Effector CD4-positive, alpha-beta T cell (primary cell): ENCODE results near the gene CFHR3. TPM values are rescaled to one million over a fixed set of nuclear protein-coding genes. Genes with fewer than 3 reads are reported as not detected.
"Not testable (repeated sequence)": the region's sequence is repeated elsewhere in the genome, so short reads cannot be mapped to it uniquely, and the experiment has no call there.

ENCODE experiments used
- DNase-seq: peaks from one replicate; pipeline ENCODE4 v3.0.0-alpha.2; 2020
- total RNA-seq: gene quantifications from one replicate; lab custom pipeline; 2026; lab: John Stamatoyannopoulos, UW

The CFHR3 gene
- not detected for total RNA-seq

DNA sequence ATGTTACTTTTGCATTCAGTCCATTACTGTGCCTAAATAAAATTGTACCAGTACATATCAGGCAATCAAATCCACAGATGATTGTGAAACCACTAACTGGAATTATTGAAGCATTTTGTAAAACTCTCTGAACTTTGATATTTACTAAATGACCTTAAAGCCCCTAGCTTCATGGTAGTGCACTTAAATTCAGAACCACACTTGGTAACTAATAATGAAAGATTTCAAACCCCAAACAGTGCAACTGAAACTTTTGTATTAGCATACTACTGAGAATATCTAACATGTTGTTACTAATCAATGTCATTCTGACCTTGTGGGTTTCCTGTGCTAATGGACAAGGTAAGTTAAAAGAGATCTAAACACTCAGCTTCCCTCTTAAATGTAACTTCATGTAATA, at the start of gene CFHR3:
Gene CFHR3 (plus strand): TSS at position 238 of the 400 bp plus-strand sequence. CDS start 47 bp downstream, at position 285.
- DNase-seq = no peak

DNA sequence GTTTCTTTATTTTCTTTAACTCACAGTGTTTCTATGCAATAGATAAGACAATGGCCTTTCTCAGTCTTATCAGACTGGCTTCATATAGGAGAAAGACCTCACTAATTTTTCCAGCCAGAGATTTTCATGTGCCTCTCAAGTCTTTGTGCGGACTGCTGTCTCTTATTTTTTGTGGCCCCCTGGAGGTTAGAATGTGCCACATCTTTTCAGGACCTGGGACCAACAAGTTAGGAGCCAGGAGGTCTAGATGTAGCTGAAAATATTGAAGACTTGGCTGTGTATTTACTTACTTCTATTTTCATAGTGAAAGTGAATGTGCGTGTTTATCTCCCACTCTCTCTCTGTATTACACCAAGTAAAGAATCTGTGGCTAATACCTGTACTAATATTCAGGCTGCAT, 42.1 kb upstream of the CFHR3 start:
- DNase-seq = no peak

DNA sequence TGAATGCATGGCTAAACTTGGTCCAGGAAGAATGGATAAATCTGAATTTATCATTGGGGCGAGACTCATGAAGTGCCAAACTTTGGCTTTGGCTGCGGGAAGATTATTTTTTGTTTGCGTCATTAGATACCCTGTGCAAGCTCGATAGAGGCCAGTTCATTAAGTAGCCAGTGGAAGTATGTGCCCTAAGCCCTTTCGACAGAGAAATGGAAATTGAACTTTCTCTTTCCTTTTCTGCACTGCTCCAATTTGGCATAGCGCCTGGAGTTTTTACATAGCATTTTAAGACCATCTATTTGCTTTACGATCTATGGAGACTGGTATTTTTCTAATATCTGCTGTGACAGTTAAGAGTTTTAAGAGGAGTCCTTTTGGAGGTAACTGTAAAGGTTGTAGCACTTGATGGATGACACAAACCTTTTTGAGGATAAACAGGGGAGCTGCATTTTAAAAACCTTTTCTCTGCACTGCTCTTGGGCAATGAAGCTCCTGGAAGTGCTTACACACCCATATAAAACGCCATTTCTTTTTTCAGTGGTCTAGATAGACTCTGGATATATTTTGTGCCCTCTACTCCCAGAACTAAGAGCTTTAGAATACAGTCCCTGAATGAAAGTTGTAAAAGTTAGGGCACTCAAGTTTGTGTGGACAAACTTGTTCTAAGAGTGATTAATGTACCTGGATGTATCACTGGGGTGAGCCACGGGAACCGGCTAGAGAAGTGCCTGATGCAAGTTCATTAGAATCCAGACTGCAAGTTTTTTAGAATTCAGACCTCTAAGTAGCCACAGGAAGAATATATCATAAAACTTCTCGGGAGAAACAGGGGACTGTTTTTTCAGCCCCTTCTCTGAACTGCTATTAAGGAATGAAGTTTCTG, 41.3 kb upstream of the CFHR3 start:
- DNase-seq = no peak

DNA sequence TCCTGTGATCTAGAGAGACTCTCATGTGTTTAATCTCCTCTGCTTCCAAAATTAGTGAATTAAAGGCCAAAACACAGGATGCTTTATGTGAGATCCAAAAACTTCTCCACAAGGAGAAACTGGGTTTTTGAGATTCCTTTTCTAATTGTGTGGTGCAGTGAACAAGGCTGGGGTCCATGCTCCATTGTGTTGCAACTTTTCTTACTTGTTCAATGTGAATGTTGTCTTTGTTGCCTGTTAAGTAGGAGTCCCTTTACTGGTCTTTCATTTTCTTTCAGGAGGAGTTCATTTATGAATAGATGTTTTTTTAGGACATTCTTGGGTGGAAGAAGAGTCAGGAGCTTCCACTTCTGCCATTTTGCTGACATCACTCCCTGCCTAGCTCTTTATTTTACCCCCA, 40.6 kb upstream of the CFHR3 start:
- no peak for DNase-seq

DNA sequence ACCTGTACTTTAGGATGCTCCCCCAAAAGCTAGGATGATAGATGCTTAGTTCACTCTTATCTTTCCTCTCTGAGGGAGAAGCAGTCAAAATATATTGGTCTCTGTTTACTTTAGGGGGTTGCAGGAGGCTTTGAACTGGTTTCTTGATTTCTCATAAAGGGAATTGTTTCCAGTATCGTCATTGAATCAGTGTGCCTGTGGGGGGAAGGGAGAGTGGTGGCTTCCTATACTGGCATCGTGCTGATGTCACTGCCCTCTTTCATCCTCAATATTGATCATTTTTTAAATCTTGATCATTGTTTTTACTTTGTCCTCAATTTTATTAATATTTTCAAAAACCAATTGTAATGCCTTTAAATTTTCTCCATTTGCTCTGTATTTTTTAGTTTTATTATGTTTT, 40.2 kb upstream of the CFHR3 start:
- DNase-seq = no peak

DNA sequence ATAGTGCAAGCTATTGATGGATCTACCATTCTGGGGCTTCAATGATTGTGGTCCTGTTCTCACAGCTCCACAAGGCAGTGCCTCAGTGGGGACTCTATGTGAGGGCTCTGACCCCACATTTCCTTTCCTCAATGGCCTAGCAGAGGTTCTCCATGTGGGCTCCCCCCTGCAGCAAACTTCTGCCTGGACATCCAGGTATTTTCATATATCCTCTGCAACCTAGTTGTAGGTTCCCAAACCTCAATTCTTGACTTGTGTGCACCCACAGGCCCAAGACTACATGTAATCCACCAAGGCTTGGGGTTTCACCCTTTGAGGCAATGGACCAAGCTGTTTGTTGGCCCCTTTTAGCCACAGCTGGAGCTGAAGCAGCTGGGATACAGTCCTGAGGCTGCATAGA, 35.9 kb upstream of the CFHR3 start:
- DNase-seq = no peak

DNA sequence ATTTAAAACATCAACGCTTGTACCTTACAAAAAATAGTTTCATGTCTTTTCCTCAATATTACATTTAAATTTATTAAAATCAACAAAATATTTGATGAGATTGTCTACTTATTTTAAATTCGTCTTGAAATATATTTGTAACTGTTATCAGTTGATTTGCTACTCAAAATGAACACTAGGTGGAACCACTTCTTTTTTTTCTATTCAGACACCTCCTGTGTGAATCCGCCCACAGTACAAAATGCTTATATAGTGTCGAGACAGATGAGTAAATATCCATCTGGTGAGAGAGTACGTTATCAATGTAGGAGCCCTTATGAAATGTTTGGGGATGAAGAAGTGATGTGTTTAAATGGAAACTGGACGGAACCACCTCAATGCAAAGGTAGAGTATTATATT, 31.4 kb upstream of the CFHR3 start:
- DNase-seq = not testable (repeated sequence)

DNA sequence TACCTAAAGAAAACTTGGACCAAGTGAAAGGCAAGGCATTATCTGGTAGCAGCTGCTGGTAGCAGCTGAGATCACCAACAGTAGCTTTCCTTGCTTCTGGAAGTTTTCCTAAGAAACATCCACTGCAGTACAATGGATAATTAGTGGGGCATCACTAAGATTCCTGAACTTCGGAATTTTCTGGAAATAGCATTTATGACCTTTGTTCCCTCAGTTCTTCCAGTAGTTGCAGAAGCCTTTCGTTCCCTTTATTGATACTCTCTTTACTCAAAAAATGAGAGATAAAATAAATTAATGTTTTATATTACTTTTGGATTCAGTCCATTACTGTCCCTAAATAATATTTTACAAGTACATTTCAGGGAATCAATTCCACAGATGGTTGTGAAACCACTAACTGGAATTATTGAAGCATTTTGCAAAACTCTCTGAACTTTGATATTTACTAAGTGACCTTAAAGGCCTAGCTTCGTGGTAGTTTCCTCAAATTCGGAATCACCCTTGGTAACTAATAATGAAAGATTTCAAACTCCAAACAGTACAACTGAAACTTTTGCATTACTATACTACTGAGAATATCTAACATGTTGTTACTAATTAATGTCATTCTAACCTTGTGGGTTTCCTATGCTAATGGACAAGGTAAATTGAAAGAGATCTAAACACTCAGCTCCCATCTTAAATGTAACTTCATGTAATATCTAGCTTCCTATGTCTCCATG, 9.5 kb upstream of the CFHR3 start:
- DNase-seq = not testable (repeated sequence)

DNA sequence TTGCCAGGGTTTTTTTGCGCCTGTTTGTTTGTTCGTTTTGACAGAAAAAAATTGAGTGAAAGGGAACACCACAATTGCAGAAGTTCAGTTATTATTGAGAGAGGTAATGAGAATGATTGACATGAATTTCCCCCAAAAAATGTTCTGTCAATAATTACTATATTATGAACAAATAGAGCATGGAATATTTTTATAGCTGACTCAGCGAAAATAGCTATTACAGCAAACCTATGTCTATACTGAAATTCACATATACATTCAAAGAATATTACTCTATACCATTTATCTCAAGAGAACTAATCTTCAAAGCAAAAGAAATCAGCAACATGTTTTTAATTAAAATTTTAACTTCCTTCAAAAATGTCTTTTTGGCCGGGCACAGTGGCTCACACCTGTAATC, 4.8 kb upstream of the CFHR3 start:
- DNase-seq = not testable (repeated sequence)

DNA sequence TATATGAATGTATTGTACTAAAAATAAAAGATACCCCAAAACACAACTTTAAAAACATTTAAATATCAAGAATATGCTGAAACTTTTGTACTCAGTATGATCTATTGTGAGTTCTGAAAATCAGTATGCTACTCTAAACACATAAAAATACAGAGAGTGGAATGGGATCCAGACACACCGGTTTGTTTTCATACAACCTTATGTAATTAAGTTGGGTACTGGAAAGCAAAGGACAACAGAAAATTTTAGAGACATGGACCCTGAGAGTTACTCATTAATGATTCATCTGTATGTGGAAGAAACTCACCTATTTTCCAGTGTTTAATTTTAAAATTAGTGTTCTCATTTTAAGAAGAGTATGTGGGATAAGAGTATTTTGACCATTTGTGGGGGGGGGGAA, 927 bp upstream of the CFHR3 start:
- no peak for DNase-seq

DNA sequence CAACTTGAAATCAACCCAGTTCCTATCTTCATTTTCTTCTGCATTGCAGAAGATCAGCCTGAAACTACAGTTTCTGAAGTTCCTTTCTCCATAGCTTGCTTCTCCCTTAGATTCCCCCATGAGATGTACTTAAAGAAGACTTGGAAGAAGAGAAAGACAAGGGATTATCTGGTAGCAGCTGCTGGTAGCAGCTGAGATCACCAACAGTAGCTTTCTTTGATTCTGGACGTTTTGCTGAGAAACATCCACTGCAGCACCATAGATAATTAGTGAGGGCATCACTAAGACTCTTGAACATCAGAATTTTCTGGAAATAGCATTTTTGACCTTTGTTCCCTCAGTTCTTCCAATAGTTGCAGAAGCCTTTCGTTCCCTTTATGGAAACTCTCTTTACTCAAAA, 465 bp upstream of the CFHR3 start:
- no peak for DNase-seq

DNA sequence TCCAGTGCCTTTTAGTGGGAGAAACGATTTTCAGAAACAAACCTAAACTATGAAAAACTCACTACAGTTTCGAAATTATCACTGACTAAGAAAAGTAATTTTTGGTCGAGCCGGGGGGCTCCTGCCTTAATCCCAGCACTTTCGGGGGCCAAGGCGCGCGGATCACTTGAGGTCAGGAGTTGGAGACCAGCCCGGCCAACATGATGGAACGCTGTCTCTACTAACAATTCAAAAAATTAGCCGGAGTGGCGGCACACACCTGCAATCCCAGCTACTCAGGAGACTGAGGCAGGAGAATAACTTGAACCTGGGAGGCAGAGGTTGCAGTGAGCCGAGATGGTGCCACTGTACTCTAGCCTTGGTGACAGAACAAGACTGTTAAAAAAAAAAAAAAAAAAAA, 3.0 kb downstream of the CFHR3 start:
- no peak for DNase-seq

DNA sequence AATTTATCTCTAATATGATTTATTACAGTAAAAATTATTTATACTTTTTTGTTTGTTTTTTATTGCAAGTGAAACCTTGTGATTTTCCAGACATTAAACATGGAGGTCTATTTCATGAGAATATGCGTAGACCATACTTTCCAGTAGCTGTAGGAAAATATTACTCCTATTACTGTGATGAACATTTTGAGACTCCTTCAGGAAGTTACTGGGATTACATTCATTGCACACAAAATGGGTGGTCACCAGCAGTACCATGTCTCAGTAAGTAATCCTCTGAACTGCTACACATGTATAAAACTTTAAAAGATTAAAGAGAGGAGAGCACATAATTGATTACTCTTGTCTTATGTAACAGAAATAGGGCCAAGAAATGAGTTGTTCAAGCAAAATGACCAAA, 4.5 kb downstream of the CFHR3 start:
- no peak for DNase-seq

DNA sequence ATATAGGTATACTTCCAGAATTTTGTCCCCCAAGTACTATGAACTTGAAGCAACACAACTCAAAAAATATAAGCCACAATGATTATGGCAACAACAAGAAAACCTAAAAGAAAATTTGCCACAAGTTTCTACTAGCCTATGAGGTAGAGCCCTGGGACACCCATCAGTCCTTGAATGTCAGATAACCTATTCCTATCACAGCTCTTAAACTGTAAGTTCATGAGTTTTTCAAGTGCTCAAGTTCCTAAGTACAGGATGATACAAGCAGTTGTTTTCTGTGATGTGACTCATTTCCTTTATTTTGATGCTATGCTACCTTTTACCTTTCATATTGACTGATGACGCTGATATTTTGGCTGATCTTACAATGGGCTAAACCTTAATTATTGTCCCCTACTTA, 16.6 kb downstream of the CFHR3 start:
- DNase-seq = not testable (repeated sequence)

DNA sequence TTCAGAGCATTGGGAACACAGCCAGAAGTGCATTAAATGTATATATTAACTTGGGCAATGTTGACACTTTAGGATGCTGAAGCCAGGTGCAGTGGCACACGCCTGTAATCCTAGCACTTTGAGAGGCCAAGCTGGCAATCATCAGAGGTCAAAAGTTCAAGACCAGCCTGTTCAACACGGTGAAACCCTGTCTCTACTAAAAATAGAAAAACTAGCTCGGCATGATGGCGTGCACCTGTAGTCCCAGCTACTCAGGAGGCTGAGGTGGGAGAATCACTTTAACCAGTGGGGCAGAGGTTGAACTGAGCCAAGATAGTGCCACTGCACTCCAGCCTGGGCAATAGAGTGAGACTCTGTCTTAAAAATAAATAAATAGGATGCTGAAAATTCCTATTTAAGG, 19.5 kb downstream of the CFHR3 start:
- not testable (repeated sequence) for DNase-seq

DNA sequence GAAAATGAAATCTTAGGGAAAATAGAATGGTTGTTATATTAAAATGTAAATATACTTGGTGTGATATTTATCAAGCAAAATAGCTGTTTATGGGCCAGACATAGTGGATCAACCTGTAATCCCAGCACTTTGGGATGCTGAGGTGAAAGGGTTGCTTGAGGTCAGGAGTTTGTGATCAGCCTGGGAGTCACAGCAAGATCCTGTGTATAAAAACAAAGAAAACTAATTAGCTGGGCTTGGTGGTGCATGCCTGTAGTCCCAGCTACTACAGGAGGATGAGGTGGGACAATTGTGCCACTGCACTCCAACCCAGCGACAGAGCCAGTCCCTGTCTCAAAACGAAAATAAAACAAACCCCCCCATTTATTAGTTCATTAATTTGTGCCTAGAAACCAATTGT, 23.3 kb downstream of the CFHR3 start:
- DNase-seq = no peak

DNA sequence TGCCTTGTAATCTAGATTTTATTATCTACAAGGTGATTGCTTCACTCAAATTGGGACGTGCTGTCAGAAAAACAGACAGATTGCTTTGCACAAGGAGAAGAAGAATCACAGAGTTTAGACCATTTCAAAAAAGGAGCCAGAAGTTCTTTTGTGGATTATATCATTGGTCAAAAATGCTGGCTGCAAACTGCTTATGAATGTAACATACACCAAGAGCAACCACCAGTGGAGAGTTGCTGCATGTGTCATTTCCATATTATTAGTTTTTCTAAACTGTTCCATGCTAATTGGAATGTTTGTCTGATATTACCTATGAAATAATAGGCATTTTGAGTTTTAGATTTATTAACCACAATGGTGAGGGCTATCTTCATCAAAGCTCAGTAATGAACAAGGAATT, 27.3 kb downstream of the CFHR3 start:
- not testable (repeated sequence) for DNase-seq

DNA sequence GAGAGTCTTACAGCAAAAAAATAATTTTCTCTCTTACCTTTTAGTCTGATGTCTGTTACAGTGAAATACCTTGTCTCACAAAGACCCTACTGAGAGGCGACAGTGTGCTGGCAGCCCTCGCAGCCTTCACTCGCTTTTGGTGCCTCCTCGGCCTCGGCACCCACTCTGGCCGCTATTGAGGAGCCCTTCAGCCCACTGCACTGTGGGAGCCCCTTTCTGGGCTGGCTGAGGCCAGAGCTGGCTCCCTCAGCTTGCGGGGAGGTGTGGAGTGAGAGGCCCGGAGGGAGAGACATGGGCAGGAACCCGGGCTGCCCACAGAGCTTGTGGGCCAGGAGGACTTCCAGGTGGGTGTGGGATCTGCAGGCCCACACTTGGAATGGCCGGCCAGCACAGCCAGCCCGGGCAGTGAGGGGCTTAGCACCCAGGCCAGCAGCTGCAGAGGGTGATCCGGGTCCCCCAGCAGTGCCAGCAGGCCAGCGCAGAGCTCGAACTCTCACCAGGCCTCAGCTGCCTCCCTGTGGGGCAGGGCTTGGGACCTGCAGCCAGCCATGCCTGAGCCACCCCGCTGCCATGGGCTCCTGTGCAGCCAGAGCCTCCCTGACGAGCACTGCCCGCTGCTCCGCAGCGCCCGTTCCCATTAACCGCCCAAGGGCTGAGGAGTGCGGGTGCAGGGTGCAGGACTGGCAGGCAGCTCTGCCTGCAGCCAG, 34.0 kb downstream of the CFHR3 start:
- no peak for DNase-seq

DNA sequence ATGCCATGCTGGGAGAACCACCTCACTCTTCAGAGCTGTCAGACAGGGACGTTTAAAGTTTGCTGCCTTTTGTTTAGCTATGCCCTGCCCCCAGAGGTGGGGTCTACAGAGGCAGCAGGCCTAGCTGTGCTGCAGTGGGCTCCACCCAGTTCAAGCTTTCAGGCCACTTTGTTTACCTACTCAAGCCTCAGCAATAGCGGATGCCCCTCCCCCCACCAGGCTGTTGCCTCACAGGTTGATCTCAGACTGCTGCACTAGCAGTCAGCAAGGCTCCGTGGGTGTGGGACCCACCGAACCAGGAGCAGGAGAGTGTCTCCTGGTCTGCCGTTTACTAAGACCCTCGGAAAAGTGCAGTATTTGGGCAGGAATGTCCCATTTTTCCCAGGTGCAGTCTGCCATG, 42.8 kb downstream of the CFHR3 start:
- not testable (repeated sequence) for DNase-seq

DNA sequence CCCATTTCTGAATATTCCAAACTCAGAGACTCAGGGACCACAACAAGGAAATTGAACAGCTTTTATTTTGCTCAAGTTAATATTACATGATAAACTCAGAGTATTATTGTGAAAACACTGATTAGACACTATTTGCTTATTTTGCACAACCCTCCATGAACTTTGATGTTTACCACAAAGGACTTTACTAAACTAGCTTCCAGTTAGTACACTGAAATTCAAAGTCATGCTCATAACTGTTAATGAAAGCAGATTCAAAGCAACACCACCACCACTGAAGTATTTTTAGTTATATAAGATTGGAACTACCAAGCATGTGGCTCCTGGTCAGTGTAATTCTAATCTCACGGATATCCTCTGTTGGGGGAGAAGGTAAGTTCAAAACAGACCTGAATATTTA, 44.9 kb downstream of the CFHR3 start, which contains the start of gene CFHR1:
Gene CFHR1 (plus strand): TSS at position 201 of the 400 bp plus-strand sequence. CDS start 114 bp downstream, at position 315.
- not testable (repeated sequence) for DNase-seq

DNA sequence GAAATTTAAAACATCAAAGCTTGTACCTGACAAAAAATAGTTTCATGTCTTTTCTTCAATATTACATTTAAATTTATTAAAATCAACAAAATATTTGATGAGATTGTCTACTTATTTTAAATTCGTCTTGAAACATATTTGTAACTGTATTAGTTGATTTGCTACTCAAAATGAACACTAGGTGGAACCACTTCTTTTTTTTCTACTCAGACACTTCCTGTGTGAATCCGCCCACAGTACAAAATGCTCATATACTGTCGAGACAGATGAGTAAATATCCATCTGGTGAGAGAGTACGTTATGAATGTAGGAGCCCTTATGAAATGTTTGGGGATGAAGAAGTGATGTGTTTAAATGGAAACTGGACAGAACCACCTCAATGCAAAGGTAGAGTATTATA, 53.2 kb downstream of the CFHR3 start:
- not testable (repeated sequence) for DNase-seq
